GM19193 (cell line): ENCODE data around the gene S100A1.

ENCODE experiments used
- POLR2A ChIP-seq: IDR thresholded peaks from 4 replicates; pipeline ENCODE4 v1.6.1; 2011; ENCODE audit not compliant: insufficient read depth, insufficient read length; ENCODE audit errors: extremely low read depth

The S100A1 gene

DNA sequence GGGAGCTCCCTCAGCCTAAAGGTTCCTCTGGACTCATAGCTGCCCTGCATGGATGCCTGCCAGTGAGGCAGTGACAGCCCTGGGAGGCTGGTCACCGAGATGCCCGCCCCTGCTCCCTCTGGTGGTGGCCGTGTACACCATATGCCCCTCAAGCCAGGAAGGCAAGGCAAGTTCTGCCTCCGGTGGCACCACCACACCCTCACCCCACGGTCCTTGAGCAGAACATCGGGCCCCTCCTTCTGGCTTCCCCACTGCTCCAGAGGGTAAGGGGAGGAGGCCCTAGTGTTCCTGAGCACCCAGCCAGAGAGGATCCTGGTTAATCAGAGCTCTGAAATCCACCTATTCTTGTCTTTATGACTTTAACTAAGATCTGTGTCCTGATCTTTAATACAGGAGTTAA, 10.6 kb upstream of the S100A1 start:
- no peak for TF ChIP-seq POLR2A

DNA sequence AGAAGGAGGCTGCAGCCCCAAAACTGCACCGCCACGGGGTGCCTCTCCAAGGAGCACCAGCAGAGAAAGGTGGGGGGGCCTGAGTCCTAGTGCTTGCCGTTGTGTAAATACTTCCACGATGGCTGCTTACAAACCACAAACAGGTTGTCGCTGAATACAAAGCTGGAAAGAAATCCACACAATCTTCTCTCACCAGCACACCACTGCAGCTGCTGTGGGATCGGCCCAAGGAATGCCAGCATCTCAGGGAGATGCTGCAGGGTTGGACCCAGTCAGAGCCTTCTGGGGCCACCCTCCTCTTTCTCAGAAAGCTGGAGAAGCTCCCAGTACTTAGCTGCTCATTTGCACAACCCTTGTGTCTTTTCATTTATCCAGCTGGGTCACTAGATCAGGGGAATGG, 9.1 kb upstream of the S100A1 start:
- no peak for TF ChIP-seq POLR2A

DNA sequence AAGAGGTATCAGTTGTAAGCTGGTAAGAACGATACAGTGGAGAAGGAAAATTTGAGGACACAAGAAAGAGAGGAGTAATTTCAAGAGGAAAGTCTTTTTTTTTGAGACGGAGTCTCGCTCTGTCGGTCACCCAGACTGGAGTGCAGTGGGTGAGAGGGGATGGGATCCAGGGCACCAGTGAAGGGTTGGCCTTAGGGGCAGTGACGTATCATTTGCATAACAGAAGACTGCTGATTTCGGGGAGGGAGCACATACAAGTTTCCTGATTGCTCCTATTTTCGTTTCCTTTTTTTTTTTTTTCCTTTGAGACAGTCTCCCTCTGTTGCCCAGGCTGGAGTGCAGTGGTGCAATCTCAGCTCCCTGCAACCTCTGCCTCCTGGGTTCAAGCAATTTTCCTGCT, 5.1 kb upstream of the S100A1 start:
- TF ChIP-seq POLR2A, result no peak

DNA sequence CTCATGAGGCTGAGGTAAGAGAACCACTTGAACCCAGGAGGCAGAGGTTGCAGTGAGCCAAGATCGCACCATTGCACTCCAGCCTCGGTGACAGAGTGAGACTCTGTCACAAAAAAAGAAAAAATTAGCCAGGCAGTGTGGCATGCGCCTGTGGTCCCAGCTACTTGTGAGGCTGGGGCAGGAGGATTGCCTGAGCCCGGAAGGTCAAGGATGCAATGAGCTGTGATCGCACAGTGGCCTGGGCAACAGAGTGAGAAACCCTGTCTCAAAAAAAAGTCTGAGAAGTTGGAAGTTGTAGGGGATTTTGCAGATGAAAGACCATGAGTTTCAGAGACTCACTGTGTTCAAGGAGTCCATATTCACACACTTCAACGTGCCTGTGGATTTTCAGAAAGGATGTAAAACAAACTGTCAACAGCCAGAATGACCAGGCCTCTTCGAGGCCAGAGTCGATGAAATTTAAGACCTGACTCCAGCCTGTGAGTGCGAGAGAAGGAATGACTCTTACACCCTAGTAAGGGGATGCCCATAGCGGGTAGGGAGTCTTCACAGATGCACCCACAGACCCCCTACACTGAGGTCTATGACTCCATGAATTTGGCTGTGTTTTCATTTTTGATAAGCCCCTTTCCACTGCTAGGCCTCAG, 3.1 kb upstream of the S100A1 start:
- no peak for TF ChIP-seq POLR2A

DNA sequence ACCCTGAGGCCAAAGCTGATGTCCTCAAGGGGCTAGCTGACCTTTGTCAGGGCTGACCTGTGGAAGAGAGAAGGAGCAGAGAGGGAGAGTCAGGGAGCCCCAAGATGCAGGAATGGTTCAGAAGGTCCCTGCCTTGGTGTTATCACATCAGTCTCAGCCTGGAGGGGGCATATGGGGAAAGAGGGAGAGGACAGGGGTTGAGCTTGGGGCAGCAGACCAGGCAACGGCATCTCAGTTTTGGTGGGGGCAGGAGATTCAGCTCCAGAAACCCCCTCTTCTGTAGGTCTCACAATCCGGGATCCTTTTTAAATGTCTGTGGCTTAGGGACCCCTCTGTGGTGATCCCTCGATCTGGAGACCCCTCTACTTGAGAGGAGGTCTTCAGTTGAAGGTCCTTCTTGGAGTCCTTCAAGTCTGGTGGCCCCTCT, 1.7 kb upstream of the S100A1 start:
- no peak for TF ChIP-seq POLR2A

DNA sequence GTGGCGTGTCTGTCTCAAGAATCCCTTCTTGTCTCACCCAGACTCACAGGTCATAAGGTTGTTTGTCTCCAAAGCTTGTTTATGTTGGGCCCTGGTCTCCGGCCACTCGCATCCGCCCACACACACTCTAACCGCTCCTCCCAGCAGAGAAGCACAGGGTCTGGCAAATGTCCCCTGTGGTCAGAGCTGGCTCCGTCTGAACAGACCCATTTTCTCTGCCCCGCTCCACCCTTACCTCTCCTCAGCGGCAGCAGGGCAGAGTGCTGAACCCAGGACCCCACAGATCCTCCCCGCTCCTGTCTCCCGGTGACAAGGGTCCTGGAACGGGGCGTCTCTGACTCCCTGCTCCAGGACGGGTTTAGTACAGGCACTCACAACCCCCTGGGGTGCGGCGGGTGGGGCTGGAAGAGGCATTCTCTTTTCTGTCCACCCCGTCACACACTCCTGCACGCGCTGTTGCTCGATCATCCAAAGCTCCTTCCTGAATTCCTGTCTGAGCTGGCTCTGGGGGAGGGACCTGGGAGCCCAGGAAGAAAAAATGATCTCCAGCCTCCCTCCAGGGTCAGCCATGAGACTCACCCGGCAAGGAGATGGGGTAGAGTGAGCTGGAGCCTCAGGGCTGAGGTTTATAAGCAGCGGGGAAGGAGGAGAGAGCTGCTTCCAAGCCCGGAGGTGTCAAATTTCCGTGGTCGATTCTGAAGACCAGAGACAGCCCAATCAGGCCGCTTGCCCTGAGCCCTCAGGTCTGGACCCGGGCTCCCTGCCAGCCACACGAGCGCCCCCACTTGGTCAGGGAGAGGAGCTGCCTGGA, 1.1 kb upstream of the S100A1 start, which contains the start of gene S100A13:
TSS of gene S100A13 (minus strand) at position 602 of the 811 bp plus-strand sequence. CDS start 1,033 bp downstream, outside the sequence.
- no peak for TF ChIP-seq POLR2A

DNA sequence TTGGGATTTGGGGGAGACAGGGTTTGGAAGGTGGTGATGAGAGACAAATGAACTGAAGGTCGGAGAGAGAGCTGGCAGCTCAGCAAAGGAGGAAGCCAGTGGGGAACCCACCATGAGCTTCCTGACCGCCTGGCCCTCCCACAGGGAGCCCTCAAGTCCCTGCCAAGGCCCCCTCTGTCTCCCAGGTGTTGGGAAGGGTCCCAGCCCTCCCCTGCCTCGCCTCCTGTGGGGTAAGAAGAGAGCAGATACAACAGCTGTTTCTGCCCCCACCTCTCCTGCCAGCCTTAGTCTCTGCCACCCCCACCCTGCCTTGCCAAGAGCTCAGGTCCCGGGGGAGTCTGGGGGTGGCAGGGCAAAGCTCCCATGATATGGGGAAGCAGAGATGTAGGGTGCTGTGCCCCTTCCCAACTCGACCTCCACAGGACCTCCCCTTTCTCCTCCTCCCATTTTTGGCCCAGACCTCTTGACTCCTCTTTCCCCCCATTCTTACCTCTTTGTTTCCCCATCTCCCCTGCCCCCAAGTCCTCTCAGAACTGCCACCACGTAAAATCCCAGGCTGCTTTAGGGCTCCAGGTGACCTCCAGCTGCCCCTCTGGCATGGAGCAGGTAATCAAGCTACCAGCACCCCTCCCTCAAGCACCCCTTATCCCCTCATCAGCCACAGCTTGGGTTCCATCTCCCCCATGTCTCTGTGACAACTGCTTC, 556 bp downstream of the S100A1 start:
- TF ChIP-seq POLR2A, result no peak

DNA sequence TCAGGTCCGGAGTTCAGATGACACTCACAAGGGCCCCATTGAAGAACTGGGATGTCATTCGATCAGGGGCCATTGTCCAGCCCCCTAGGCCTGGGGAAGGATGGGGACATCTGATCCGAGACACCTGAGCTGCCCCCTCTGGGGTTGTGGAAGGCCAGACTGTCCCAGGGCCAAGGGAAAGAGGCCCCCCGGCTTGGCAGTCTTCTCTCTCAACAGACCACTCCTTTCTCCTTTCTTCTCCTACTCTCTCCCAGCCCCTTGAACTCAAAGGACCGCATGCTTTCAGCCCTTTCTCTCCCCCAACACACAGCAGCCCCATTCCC, 1.1 kb downstream of the S100A1 start:
- TF ChIP-seq POLR2A, result no peak

DNA sequence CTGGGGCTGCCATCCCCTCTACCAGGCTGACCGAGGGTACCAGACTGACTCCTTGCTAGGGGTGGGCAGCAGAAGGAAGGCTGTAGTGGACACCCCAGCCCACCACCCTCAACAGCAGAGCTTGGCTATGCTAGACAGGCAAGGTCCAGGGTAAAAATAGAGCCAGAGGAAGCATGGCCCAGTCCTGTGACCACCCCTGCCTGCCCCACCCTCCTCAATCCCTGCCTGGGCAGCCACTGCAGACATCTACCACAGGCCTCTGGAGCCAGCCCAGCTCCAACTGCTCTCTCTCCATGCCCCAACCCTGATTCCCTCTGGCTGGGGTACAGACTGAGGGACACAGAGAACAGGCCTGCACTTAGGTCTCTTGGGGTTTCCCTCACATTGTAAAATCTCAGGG, 1.7 kb downstream of the S100A1 start:
- no peak for TF ChIP-seq POLR2A

DNA sequence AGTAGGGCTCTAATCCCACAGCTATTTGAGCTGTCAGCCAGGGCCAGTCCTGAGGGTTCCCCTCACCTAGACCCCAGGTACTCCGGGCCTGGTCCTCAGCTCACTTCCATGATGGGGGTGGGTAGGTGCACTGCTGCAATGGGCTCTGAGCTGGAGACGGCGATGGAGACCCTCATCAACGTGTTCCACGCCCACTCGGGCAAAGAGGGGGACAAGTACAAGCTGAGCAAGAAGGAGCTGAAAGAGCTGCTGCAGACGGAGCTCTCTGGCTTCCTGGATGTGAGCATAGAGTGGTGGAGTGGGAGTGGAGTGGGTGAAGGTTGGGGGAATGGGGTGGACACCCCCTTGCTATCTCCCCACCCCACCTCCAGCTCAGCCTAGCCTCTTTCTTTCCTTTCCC, 2.1 kb downstream of the S100A1 start:
- TF ChIP-seq POLR2A, result no peak

DNA sequence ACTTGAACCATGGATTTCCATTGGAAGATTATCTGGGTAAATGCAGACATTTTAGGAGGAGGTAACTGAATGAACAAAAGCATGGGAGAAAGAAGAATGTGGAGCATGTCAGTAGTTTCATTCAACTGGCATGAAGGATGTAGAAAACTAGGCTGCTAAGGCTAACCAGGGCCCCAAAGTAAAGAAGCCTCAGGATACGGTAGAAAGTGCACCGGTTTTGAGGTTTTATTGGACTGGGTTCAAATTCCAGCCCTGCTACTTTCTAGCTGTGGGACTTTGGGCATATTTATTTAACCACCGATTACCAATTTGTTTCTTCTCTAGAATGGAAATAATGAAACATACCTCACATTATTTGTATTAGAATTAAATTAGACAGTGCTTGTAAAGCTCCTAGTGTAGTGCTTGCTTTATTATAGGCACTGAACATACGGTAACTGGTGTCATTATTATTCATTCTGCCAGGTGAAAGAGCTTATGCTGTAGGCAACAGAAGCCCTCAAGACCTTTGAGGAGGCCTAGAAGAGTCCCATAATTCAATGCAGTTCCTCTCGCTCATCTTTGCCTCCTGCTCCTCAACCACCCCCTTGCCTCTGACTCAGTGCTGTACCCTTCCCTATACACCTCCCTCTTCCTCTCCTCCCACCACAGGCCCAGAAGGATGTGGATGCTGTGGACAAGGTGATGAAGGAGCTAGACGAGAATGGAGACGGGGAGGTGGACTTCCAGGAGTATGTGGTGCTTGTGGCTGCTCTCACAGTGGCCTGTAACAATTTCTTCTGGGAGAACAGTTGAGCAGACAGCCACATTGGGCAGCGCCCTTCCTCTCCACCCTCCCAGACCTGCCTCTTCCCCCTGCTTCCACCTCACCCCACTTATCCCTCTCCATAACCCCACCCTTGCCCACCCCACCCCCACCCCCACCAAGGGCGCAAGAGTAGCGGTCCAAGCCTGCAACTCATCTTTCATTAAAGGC, 3.1 kb downstream of the S100A1 start:
- TF ChIP-seq POLR2A, result no peak

DNA sequence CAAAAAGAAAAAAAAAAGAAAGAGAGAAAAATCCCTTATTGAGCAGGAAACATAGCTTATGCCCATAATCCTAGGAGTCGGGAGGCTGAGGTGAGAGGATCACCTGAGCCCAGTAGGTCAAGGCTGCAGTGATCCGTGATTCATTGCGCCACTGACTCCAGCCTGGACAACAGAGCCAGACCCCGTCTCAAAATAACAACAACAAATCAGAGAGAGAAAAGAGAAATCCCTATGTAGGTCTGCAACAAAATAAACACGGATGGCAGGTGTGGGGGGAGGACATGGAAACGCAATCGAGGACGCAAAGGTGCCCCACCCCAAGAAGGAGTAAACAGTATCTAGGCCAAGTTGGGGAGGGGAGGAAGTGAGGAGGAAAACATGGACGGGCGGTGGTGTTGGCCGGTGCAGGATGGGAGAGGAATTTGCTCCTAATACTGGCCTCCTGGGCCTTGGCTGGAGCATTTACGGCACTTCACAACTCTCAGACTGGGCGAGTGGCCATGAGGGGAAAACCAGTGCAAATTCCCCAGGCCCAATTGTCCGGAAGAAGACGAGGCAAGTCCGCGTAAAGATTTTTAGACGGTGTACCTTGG, 5.0 kb downstream of the S100A1 start:
- no peak for TF ChIP-seq POLR2A

DNA sequence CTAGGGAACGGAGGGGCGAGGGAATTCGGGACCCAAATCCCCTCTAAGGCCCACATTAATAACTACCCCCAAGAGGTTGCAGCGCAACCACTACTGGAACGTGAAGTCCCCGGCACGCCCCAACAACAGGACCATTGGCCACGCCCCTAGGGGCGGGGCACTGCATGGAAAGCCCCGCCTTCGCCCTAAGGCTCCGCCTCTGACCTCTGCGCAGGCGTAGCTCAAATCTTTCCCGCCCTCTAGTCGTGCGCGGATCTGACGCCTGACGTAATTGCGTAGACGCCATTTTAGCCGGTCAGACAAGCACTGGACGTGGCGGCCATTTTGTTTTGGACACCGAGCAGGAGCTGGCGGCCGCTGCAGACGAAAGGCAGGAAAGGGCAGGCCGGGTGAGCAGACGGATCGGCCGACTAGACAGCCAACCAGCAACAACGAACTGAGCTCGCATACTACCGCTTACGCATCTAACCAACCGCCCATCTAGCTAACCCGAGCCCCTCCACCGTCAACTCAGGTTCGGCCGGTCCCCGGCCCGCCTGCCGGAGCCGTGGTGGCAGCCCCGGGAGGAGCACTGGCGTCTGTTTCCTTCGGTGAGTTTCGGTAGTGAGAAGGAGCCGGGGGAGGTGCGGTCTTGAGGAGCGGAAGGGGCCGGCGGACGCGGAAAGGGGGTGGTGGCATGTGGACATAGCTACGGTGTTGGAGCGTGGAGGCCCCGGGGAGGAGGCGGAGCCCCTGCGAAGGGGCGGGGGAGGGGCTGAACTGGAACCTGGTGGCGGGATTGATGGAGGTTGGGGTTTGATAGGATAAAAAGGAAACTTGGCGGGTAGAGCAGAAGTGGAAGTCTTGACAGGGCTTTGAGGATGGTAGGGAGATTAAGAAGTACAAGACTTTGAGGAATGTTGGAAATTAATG, 5.8 kb downstream of the S100A1 start, which contains the start of gene CHTOP:
TSS of gene CHTOP (plus strand) at position 313 of the 912 bp plus-strand sequence. CDS start 2,523 bp downstream, outside the sequence.
- TF ChIP-seq POLR2A, result peak; percentile 97

DNA sequence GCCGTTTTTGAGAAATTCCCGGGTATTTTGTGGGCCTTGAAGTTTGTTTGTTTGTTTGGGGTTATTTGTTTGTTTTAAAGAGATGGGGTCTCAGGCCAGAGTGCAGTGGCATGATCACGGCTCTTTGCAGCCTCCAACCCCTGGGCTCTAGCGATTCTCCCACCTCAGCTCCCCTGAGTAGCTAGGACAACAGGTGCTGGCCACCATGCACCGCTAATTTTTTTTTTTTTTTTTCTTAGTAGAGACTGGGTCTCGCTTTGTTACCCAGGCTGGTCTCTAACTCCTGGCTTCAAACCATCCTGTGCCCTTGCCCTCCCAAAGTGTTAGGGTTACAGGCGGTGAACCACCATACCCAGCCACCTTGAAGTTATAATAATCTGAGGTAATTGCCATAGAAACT, 7.6 kb downstream of the S100A1 start:
- no peak for TF ChIP-seq POLR2A

DNA sequence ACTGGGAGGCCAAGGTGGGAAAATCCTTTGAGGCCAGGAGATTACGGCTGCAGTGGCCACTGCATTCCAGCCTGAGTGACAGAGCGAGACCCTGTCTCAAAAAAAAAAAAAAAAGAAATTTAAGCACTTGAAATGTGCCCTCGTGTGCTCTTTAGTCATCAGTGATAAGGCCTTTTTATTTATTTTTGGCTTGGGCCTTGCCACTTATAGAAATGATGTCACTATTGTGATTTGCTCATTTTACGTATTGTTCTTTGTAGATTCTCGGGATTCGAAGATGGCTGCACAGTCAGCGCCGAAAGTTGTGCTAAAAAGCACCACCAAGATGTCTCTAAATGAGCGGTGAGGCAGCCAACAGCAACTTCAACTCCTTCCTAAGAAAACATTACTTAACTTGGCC, 8.1 kb downstream of the S100A1 start:
- no peak for TF ChIP-seq POLR2A
